GM12878 (cell line): ENCODE measurements around the gene DACH1. TPM values are rescaled to one million over a fixed set of nuclear protein-coding genes. Genes with fewer than 3 reads are reported as not detected.

Source experiments
- ATAC-seq: fragments of 200-7000 bp; cut with Tn5 transposase; 3 replicates; pipeline ENCODE4 v1.9.1; 2020; ENCODE audit warnings: mild to moderate bottlenecking, moderate library complexity
- BruUV-seq: library from RNA; stranded (reverse); fragments of 400-500 nt; replicated peaks from 2 replicates; lab custom pipeline; 2021; lab: Mats Ljungman, UMichigan
- CTCF ChIA-PET: fragments of 300-600 bp; sonication (Branson Sonifier 250); formaldehyde crosslinking; extraction: SDS; loops from one replicate; lab custom pipeline; 2021; ENCODE audit warnings: inconsistent platforms; lab: Yijun Ruan, JAX
- POLR2A ChIA-PET: fragments of 350-600 bp; formaldehyde crosslinking; extraction: SDS; loops from one replicate; lab custom pipeline; 2021; ENCODE audit warnings: inconsistent platforms; lab: Charles Lee
- RAD21 ChIA-PET: fragments of 300-600 bp; sonication (Branson Sonifier 250); formaldehyde crosslinking; loops from one replicate; lab custom pipeline; 2023; ENCODE audit warnings: antibody characterized with exemption; ENCODE audit not compliant: unreplicated experiment; lab: Charles Lee
- SMC1A ChIA-PET: fragments of 300-600 bp; sonication (Branson Sonifier 250); formaldehyde crosslinking; loops from one replicate; lab custom pipeline; 2023; ENCODE audit not compliant: unreplicated experiment, uncharacterized antibody; lab: Charles Lee
- DNase-seq: peaks from one replicate; pipeline ENCODE4 v3.0.0-alpha.2; 2011; ENCODE audit warnings: low read depth, low spot score
- FAIRE-seq: peaks from 3 replicates; lab custom pipeline; 2011; peaks lifted over from hg19 to GRCh38; lab: Jason Lieb, UNC
- H2AFZ ChIP-seq: 2 replicates; pipeline ENCODE4 v1.6.0; 2011; ENCODE audit warnings: low read depth, low read length, control low read depth; ENCODE audit not compliant: control insufficient read depth
- H3K27ac ChIP-seq: 2 replicates; pipeline ENCODE4 v1.5.1; 2011; ENCODE audit warnings: control low read depth; ENCODE audit not compliant: control insufficient read depth, insufficient read depth
- H3K27me3 ChIP-seq, 2 experiments: replicated peaks in 1 of 2; 2 replicates each; pipeline versions ENCODE4 v1.6.0 to v1.6.1; 2011; ENCODE audit warnings: low read length in 1 of 2; ENCODE audit not compliant: control insufficient read depth in 2 of 2, insufficient read depth in 2 of 2
- H3K36me3 ChIP-seq, 2 experiments: 2 replicates each; pipeline ENCODE4 v1.5.1; 2011; ENCODE audit warnings: low read length in 1 of 2; ENCODE audit not compliant: control insufficient read depth in 2 of 2, insufficient read depth in 2 of 2
- H3K4me1 ChIP-seq: 2 replicates; pipeline ENCODE4 v1.6.1; 2011; ENCODE audit warnings: mild to moderate bottlenecking, low read length, moderate library complexity, mixed read lengths; ENCODE audit not compliant: control insufficient read depth, insufficient read depth
- H3K4me2 ChIP-seq: 2 replicates; pipeline ENCODE4 v1.6.0; 2011; ENCODE audit warnings: control low read depth; ENCODE audit not compliant: control insufficient read depth, insufficient read depth
- H3K4me3 ChIP-seq: fragments of 200-600 bp; sonication (generic); 2 replicates; pipeline ENCODE4 v1.5.1; 2016
- H3K79me2 ChIP-seq: 2 replicates; pipeline ENCODE4 v1.6.0; 2011; ENCODE audit warnings: low read length; ENCODE audit not compliant: control insufficient read depth, insufficient read depth
- H3K9ac ChIP-seq: 2 replicates; pipeline ENCODE4 v1.8.0; 2011; ENCODE audit warnings: low read length, control low read depth, mixed read lengths; ENCODE audit not compliant: control insufficient read depth, insufficient read depth
- H3K9me3 ChIP-seq: replicated peaks from 3 replicates; pipeline ENCODE4 v1.5.1; 2011; ENCODE audit warnings: mild to moderate bottlenecking, low read length; ENCODE audit not compliant: control insufficient read depth, insufficient read depth
- H4K20me1 ChIP-seq: 2 replicates; pipeline ENCODE4 v1.6.0; 2011; ENCODE audit not compliant: control insufficient read depth, insufficient read depth
- ATF2 ChIP-seq: IDR thresholded peaks from 2 replicates; pipeline ENCODE4 v1.6.1; 2012; ENCODE audit warnings: low read length, inconsistent platforms
- EED ChIP-seq: sonication (generic); IDR thresholded peaks from 2 replicates; pipeline ENCODE4 v1.6.1; 2016; ENCODE audit warnings: antibody characterized with exemption, low read depth
- GABPA ChIP-seq: IDR thresholded peaks from 2 replicates; pipeline ENCODE4 v1.6.1; 2014; ENCODE audit warnings: antibody characterized with exemption, low read depth, mild to moderate bottlenecking, inconsistent platforms
- GATAD2B ChIP-seq: fragments of 450-650 bp; conservative IDR thresholded peaks from 2 replicates; pipeline ENCODE4 v1.6.1; 2017; ENCODE audit warnings: low read depth, mild to moderate bottlenecking, moderate library complexity
- IRF3 ChIP-seq: fragments of 450-650 bp; IDR thresholded peaks from 2 replicates; pipeline ENCODE4 v1.6.1; 2014; ENCODE audit warnings: mild to moderate bottlenecking
- IRF4 ChIP-seq: IDR thresholded peaks from 2 replicates; pipeline ENCODE4 v1.6.1; 2011; ENCODE audit warnings: low read depth, low read length
- JUND ChIP-seq: IDR thresholded peaks from 2 replicates; pipeline ENCODE4 v1.6.1; 2012; ENCODE audit warnings: low read depth, mild to moderate bottlenecking, low read length, improper control_type of control experiment, moderate library complexity
- MYC ChIP-seq: IDR thresholded peaks from 2 replicates; pipeline ENCODE4 v1.6.1; 2011; ENCODE audit warnings: mild to moderate bottlenecking, low read length, moderate library complexity, inconsistent platforms; ENCODE audit not compliant: insufficient read depth, insufficient replicate concordance, insufficient read length, severe bottlenecking
- NFYA ChIP-seq: IDR thresholded peaks from 2 replicates; pipeline ENCODE4 v1.6.1; 2011; ENCODE audit warnings: low read depth, mild to moderate bottlenecking, low read length, improper control_type of control experiment, borderline replicate concordance
- NR2F1 ChIP-seq: fragments of 450-650 bp; conservative IDR thresholded peaks from 2 replicates; pipeline ENCODE4 v1.6.1; 2017; ENCODE audit warnings: mild to moderate bottlenecking
- PAX5 ChIP-seq: IDR thresholded peaks from 2 replicates; pipeline ENCODE4 v1.6.1; 2011; ENCODE audit warnings: low read depth, low read length, borderline replicate concordance
- POU2F2 ChIP-seq: IDR thresholded peaks from 3 replicates; pipeline ENCODE4 v1.6.1; 2011; ENCODE audit warnings: low read depth, mild to moderate bottlenecking, low read length, borderline replicate concordance
- RAD51 ChIP-seq: fragments of 450-650 bp; IDR thresholded peaks from 2 replicates; pipeline ENCODE4 v1.6.1; 2016; ENCODE audit warnings: moderate library complexity, mild to moderate bottlenecking, inconsistent platforms
- RELA ChIP-seq: fragments of 450-650 bp; IDR thresholded peaks from 2 replicates; pipeline ENCODE4 v1.8.0; 2014; ENCODE audit warnings: borderline replicate concordance; ENCODE audit not compliant: partially characterized antibody
- REST ChIP-seq: IDR thresholded peaks from 2 replicates; pipeline ENCODE4 v1.6.1; 2012; ENCODE audit warnings: mild to moderate bottlenecking, low read depth, low read length
- RFX5 ChIP-seq: IDR thresholded peaks from 2 replicates; pipeline ENCODE4 v1.6.1; 2011; ENCODE audit warnings: low read depth, low read length, improper control_type of control experiment
- TBL1XR1 ChIP-seq: IDR thresholded peaks from 2 replicates; pipeline ENCODE4 v1.6.1; 2012; ENCODE audit warnings: low read depth, low read length, improper control_type of control experiment
- TCF3 ChIP-seq: IDR thresholded peaks from 2 replicates; pipeline ENCODE4 v1.6.1; 2012; ENCODE audit warnings: low read depth, mild to moderate bottlenecking, low read length, borderline replicate concordance; ENCODE audit not compliant: insufficient read depth
- ZNF207 ChIP-seq: fragments of 450-650 bp; IDR thresholded peaks from 2 replicates; pipeline ENCODE4 v1.6.1; 2014; ENCODE audit warnings: antibody characterized with exemption, mild to moderate bottlenecking, borderline replicate concordance
- ZNF24 ChIP-seq: fragments of 450-650 bp; IDR thresholded peaks from 2 replicates; pipeline ENCODE4 v1.6.1; 2017; ENCODE audit warnings: antibody characterized with exemption, mild to moderate bottlenecking
- WGBS: methylation state at CpG from one replicate; pipeline ENCODE4 v1.1.6; 2016; ENCODE audit warnings: low lambda C conversion rate; ENCODE audit not compliant: insufficient replicate concordance, insufficient coverage; ENCODE audit errors: missing lambda C conversion rate; 5-methylcytosine and 5-hydroxymethylcytosine counted together
- in situ Hi-C: fragments of 300-500 bp; cut with MboI; formaldehyde crosslinking; loops from 9 replicates; pipeline ENCODE4 v1.14.3; 2018; ENCODE audit warnings: mixed read lengths
- intact Hi-C: fragments of 100-400 bp; cut with micrococcal nuclease; formaldehyde crosslinking; loops from one replicate; pipeline ENCODE4 v1.14.2; 2022; ENCODE audit not compliant: unreplicated experiment
- polyA plus RNA-seq, 11 experiments: library from polyadenylated mRNA; depleted of rRNA in 4 of 11; unstranded in 6 of 11; stranded (reverse) in 5 of 11; fragments of >200 nt; fragmentation: Nextera tagmentation in 4 of 11; fragmentation: Illumina TruSeq in 1 of 11; extraction: Ambion mirVana in 4 of 11; extraction: Trizol in 1 of 11; gene quantifications; 1 replicate in 1 of 11; 2 replicates in 10 of 11; pipeline versions ENCODE4 v1.2.1 to v1.2.3, GENCODE V29; 2011 to 2016; ENCODE audit warnings: inconsistent platforms in 2 of 11, missing spikeins in 2 of 11, low read depth in 1 of 11
- total RNA-seq, 4 experiments: library from RNA; depleted of rRNA in 3 of 4; stranded (reverse); fragments of >200 nt in 3 of 4; fragmentation: Illumina TruSeq in 1 of 4; extraction: Trizol in 1 of 4; gene quantifications; 2 replicates each; pipeline versions ENCODE4 v1.2.1 to v1.2.3, GENCODE V29; 2013 to 2021

DACH1 gene
- total and polyA plus RNA-seq, 10 of the 15 experiments (the other 5 are each of a cell fraction or from before 2014, with no cell fraction given): 0.05 TPM; not detected in 9

- TF ChIP-seq REST: no peak
- TF ChIP-seq, all 136 proteins: peak for 0
Measured at GRCh38 chr13:71829547-71829946, 37.5 kb downstream of the DACH1 start (continued).

- TF ChIP-seq IRF3 (no peak), JUND (no peak), PAX5 (no peak), MYC (no peak), GATAD2B (no peak), ZNF24 (no peak), TCF3 (no peak), EED (no peak), ZNF207 (no peak), NR2F1 (no peak), RELA (no peak), GABPA (no peak), TBL1XR1 (no peak), ATF2 (no peak), RFX5 (no peak), RAD51 (no peak), IRF4 (no peak), POU2F2 (no peak), NFYA (no peak)
- Histone ChIP-seq H3K9ac (no peak overlapping the region), H3K4me2 (no peak overlapping the region), H3K27ac (no peak overlapping the region), H3K4me1 (no peaks in the 10 kb centered on the region), H2AFZ (no peak overlapping the region), H3K79me2 (no peaks in the 10 kb centered on the region), H3K27me3 (no peaks in the 10 kb centered on the region), H4K20me1 (no peaks in the 10 kb centered on the region), H3K9me3 (no peaks in the 10 kb centered on the region), H3K4me3 (no peak overlapping the region), H3K36me3 (no peaks in the 10 kb centered on the region)
- ChIA-PET SMC1A (no interaction called here), POLR2A (no interaction called here), CTCF (interaction anchor here (1.1 kb wide), 1 partner anchor 51 kb away, joined by 3 read pairs; no protein-coding TSS in a partner anchor), RAD21 (no interaction called here)
- no TSS peak for BruUV-seq
- 0% methylated on average over 2 of the region's 2 CpGs for WGBS
- intact Hi-C loops (no loop called here), in situ Hi-C loops (no loop called here)
- ATAC-seq (no peak), FAIRE-seq (no peak), DNase-seq (no peak)
Measured at GRCh38 chr13:71828564-71828963, 38.4 kb downstream of the DACH1 start.
